Measurements from ENCODE around the gene CPNE1. TPM values are rescaled to one million over a fixed set of nuclear protein-coding genes. Genes with fewer than 3 reads are reported as not detected.
A peak's percentile ranks its signal among the peaks of the same experiment; 100 is the strongest.

CPNE1 gene
- total and polyA plus RNA-seq, 12 donors = 25.8 to 114 (median 53.7) TPM

- WGBS, 2 donors = 56 to 64% methylated on average over 2 of the region's 2 CpGs
- no peak overlapping the region for H3K27ac ChIP-seq
- DNase-seq (no peak), ATAC-seq (peak in 4 of 8 donors; percentile 19 to 61 (median 48))
- intact Hi-C loops (cut with DNase I) = no loop called here
- peaks cover 3 to 43% (median 21%) of the 10 kb centered on the region in 9 donors for H3K4me1 ChIP-seq
- H3K27me3 ChIP-seq = no peaks in the 10 kb centered on the region
- TF ChIP-seq CTCF (IDR thresholded peaks at IDR 0.05) = no peak
- H3K9me3 ChIP-seq = no peaks in the 10 kb centered on the region
- peaks cover 0 to 23% (median 6%) of the 10 kb centered on the region in 9 donors for H3K36me3 ChIP-seq
- no peak overlapping the region for H3K4me3 ChIP-seq
These were observed 28.6 kb downstream of the CPNE1 start for GRCh38 chr20:35636095-35636494.

- H3K4me3 ChIP-seq = no peak overlapping the region
- intact Hi-C loops (cut with DNase I) = no loop called here
These were observed 29.0 kb downstream of the CPNE1 start for GRCh38 chr20:35635652-35636051.

GRCh38 chr20:35632539-35633115 is 32.1 kb downstream of the CPNE1 start:
- Histone ChIP-seq H3K4me1 (peaks cover 3 to 27% (median 17%) of the 10 kb centered on the region in 9 donors), H3K27me3 (no peaks in the 10 kb centered on the region), H3K9me3 (no peaks in the 10 kb centered on the region), H3K4me3 (no peak overlapping the region), H3K27ac (no peak overlapping the region), H3K36me3 (peaks cover 0 to 57% (median 30%) of the 10 kb centered on the region in 9 donors)
- TF ChIP-seq CTCF (IDR thresholded peaks at IDR 0.05) = no peak
- peak in 1 of 8 donors; percentile 12 for ATAC-seq
- intact Hi-C loops (cut with DNase I) = no loop called here
- no peak for DNase-seq
- WGBS, 2 donors = 93 to 94% methylated on average over 13 of the region's 13 CpGs

More at GRCh38 chr20:35635652-35636051, 29.0 kb downstream of the CPNE1 start:
- no peak for TF ChIP-seq CTCF (IDR thresholded peaks at IDR 0.05)
- DNase-seq = no peak
- 32 to 45% methylated on average over 4 of the region's 4 CpGs for WGBS, 2 donors
- ATAC-seq = peak in 6 of 8 donors; percentile 17 to 58 (median 37)
- H3K27me3 ChIP-seq = no peaks in the 10 kb centered on the region
- no peak overlapping the region for H3K27ac ChIP-seq
- H3K36me3 ChIP-seq = peaks cover 0 to 27% (median 10%) of the 10 kb centered on the region in 9 donors
- H3K4me1 ChIP-seq = peaks cover 3 to 43% (median 21%) of the 10 kb centered on the region in 9 donors
- no peaks in the 10 kb centered on the region for H3K9me3 ChIP-seq

- H3K27me3 ChIP-seq = no peaks in the 10 kb centered on the region
- peaks cover 0 to 8% (median 6%) of the 10 kb centered on the region in 9 donors for H3K4me1 ChIP-seq
- 93 to 97% methylated on average over 4 of the region's 4 CpGs for WGBS, 2 donors
- H3K27ac ChIP-seq = no peak overlapping the region
- peaks cover 0 to 77% (median 47%) of the 10 kb centered on the region in 9 donors for H3K36me3 ChIP-seq
- DNase-seq (no peak), ATAC-seq (no peak)
- no peak for TF ChIP-seq CTCF (IDR thresholded peaks at IDR 0.05)
- no peaks in the 10 kb centered on the region for H3K9me3 ChIP-seq
- intact Hi-C loops (cut with DNase I) = no loop called here
- no peak overlapping the region for H3K4me3 ChIP-seq
These were observed 34.1 kb downstream of the CPNE1 start for GRCh38 chr20:35630636-35631035.
